Measurements from ENCODE around the gene THAP3.

Gene THAP3

DNA sequence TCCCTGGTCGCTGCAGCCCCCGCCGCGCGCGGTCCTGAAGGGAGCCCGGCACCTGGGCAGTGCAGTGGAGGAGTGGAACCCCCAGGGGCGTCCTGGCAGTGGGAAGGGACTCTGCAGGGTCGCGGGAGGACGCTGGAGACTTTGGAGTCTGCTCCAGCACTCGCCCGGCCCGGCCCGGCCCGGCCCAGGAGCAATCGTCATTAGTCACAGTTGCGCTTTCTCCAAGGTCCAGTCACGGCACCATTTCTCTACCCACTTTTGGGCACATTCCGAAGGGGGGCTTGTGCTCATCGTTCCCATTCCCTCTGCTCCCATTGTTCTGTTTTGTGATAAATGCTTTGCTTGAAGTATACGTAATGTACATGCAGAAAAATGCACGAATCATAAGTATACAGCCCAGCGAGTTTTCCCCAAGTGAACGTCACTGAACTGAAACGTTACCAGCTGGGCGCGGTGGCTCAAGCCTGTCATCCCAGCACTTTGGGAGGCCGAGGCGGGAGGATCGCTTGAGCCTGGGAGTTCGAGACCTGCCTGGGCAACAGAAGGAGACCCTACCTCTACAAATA lies 999 bp downstream of the THAP3 start:
- Histone ChIP-seq H2BK120ac (ENCODE audit: low read depth, low read length) (no peak overlapping the region), H4K8ac (ENCODE audit: low read depth, low read length) (no peak overlapping the region), H3K79me2 (ENCODE audit: control insufficient read depth, insufficient read depth, low read length) (peaks cover 5% of the 10 kb centered on the region), H2BK15ac (replicated peaks; ENCODE audit: low read depth) (no peak overlapping the region), H3K23ac (ENCODE audit: low read length) (peak overlapping the region; percentile 80), H2BK5ac (ENCODE audit: low read length) (no peak overlapping the region), H3K27me3 (ENCODE audit: insufficient read depth, low read length, poor library complexity) (no peaks in the 10 kb centered on the region), H3K4me3 (ENCODE audit: low read length) (peak overlapping the region; percentile 68), H3K56ac (ENCODE audit: low read length) (peak overlapping the region; percentile 88), H3K18ac (ENCODE audit: low read length) (peak overlapping the region; percentile 28), H3K79me1 (ENCODE audit: low read length) (peaks cover 15% of the 10 kb centered on the region), H3K9ac (ENCODE audit: low read length) (peak overlapping the region; percentile 57), H3K27ac (ENCODE audit: low read depth, low read length) (peak overlapping the region; percentile 42), H3K4me2 (ENCODE audit: low read length) (peak overlapping the region; percentile 60), H3K4ac (ENCODE audit: low read depth, low read length) (peak overlapping the region; percentile 20), H4K5ac (ENCODE audit: low read length) (no peak overlapping the region), H3K4me1 (ENCODE audit: control insufficient read depth, low read depth, low read length) (no peaks in the 10 kb centered on the region), H2AK5ac (ENCODE audit: low read length) (no peak overlapping the region), H3K36me3 (ENCODE audit: control insufficient read depth, insufficient read depth, low read length) (peaks cover 5% of the 10 kb centered on the region)
- peak; percentile 10 for DNase-seq
- WGBS (ENCODE audit: extremely low coverage, insufficient coverage, low lambda C conversion rate) = no CpG with 5 or more reads among the region's 32 CpGs

DNA sequence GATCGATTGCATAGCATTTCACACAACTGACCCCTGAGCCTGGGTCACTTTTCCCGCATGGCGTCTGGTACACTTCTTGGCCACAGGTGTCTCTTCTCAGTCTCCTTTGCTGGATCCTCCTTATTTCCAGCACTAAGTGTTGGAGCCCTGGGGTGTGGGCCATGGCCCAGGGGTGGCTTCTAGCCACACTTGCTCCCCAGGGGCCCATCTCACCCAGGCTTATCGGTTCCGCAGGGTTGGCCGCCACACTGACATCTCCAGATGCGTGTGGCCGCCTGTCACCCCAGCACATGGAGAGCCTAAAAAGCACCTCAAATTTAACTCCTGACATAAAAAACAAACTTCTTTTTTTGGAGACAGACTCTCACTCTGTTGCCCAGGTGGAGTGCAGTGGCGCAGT lies 2.4 kb downstream of the THAP3 start:
- Histone ChIP-seq H3K9ac (ENCODE audit: low read length) (no peak overlapping the region), H2AK5ac (ENCODE audit: low read length) (no peak overlapping the region), H3K27ac (ENCODE audit: low read depth, low read length) (no peak overlapping the region), H3K36me3 (ENCODE audit: control insufficient read depth, insufficient read depth, low read length) (peaks cover 4% of the 10 kb centered on the region), H3K4ac (ENCODE audit: low read depth, low read length) (no peak overlapping the region), H2BK5ac (ENCODE audit: low read length) (no peak overlapping the region), H4K8ac (ENCODE audit: low read depth, low read length) (no peak overlapping the region), H2BK15ac (replicated peaks; ENCODE audit: low read depth) (no peak overlapping the region), H4K5ac (ENCODE audit: low read length) (no peak overlapping the region), H3K27me3 (ENCODE audit: insufficient read depth, low read length, poor library complexity) (no peaks in the 10 kb centered on the region), H3K79me1 (ENCODE audit: low read length) (peaks cover 13% of the 10 kb centered on the region), H2BK120ac (ENCODE audit: low read depth, low read length) (no peak overlapping the region), H3K56ac (ENCODE audit: low read length) (no peak overlapping the region), H3K4me2 (ENCODE audit: low read length) (no peak overlapping the region), H3K23ac (ENCODE audit: low read length) (no peak overlapping the region), H3K4me3 (ENCODE audit: low read length) (no peak overlapping the region), H3K18ac (ENCODE audit: low read length) (no peak overlapping the region), H3K4me1 (ENCODE audit: control insufficient read depth, low read depth, low read length) (no peaks in the 10 kb centered on the region), H3K79me2 (ENCODE audit: control insufficient read depth, insufficient read depth, low read length) (peaks cover 5% of the 10 kb centered on the region)
- no peak for DNase-seq
- no CpG with 5 or more reads among the region's 9 CpGs for WGBS (ENCODE audit: extremely low coverage, insufficient coverage, low lambda C conversion rate)

DNA sequence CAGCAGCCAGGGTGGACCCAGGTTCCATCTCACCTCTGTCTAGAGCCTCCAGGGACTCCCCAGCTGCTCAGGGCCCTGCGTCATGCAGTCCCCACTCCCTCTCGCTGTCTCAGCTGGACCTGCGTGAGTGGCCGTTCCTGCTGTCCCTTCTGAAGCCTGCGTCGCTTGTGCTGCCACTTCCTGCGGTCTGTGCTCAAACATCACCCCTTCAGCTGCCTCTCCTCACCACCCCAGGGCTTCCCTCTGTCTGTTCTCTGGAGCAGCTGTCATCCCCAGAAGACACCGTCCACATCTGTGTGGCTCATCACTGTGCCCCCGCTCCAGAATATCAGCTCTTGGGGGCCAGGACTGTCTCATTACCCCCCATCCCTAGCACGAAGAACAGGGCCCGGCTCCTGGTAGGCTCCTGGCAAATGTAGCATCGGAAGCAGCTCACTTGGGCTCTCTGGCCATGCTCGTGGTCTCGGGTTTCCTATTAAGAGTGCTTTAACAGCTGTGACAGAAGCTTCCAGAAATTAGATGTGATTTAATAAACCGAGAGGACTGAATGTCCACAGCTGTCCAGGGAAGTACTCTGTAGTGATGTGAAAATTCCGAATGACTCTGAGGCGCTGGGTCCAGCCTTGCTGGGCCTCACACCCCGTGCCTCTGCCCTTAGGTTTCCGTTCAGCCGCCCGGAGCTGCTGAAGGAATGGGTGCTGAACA lies 3.3 kb downstream of the THAP3 start:
- H2BK15ac ChIP-seq (replicated peaks; ENCODE audit: low read depth) = no peak overlapping the region
- H3K4ac ChIP-seq (ENCODE audit: low read depth, low read length) = no peak overlapping the region
- H3K4me1 ChIP-seq (ENCODE audit: control insufficient read depth, low read depth, low read length) = no peaks in the 10 kb centered on the region
- H3K18ac ChIP-seq (ENCODE audit: low read length) = no peak overlapping the region
- DNase-seq = no peak
- no peak overlapping the region for H2AK5ac ChIP-seq (ENCODE audit: low read length)
- H4K5ac ChIP-seq (ENCODE audit: low read length) = no peak overlapping the region
- H3K27me3 ChIP-seq (ENCODE audit: insufficient read depth, low read length, poor library complexity) = no peaks in the 10 kb centered on the region
- no peak overlapping the region for H3K56ac ChIP-seq (ENCODE audit: low read length)
- peaks cover 3% of the 10 kb centered on the region for H3K79me2 ChIP-seq (ENCODE audit: control insufficient read depth, insufficient read depth, low read length)
- no peak overlapping the region for H2BK120ac ChIP-seq (ENCODE audit: low read depth, low read length)
- no peak overlapping the region for H3K23ac ChIP-seq (ENCODE audit: low read length)
- H3K36me3 ChIP-seq (ENCODE audit: control insufficient read depth, insufficient read depth, low read length) = no peaks in the 10 kb centered on the region
- peaks cover 9% of the 10 kb centered on the region for H3K79me1 ChIP-seq (ENCODE audit: low read length)
- no peak overlapping the region for H3K9ac ChIP-seq (ENCODE audit: low read length)
- no peak overlapping the region for H3K4me3 ChIP-seq (ENCODE audit: low read length)
- no peak overlapping the region for H3K27ac ChIP-seq (ENCODE audit: low read depth, low read length)
- H4K8ac ChIP-seq (ENCODE audit: low read depth, low read length) = no peak overlapping the region
- H3K4me2 ChIP-seq (ENCODE audit: low read length) = no peak overlapping the region
- no peak overlapping the region for H2BK5ac ChIP-seq (ENCODE audit: low read length)
- WGBS (ENCODE audit: extremely low coverage, insufficient coverage, low lambda C conversion rate) = no CpG with 5 or more reads among the region's 21 CpGs

DNA sequence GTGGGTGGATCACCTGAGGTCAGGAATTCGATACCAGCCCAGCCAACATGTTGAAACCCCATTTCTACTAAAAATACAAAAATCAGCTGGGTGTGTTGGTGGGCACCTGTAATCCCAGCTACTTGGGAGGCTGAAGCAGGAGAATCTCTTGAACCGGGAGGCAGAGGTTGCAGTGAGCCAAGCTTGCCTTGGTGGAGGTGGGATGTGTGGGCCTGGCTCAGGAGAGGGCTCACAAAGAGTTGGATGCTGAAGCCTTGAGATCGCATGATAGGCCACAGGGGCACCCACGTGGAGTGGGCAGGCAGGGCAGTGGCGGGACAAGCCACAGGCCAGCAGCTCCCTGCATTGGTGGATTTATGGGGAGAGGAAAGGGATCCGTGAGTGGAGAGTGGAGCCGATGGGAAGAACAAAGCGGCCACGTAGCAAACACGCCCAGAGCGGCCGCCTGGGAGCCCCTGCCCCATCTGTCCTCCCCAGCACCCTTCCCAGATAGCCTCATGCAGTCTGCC lies 4.4 kb downstream of the THAP3 start:
- no peak overlapping the region for H3K18ac ChIP-seq (ENCODE audit: low read length)
- H3K27me3 ChIP-seq (ENCODE audit: insufficient read depth, low read length, poor library complexity) = no peaks in the 10 kb centered on the region
- no peak overlapping the region for H2BK120ac ChIP-seq (ENCODE audit: low read depth, low read length)
- no peak overlapping the region for H2AK5ac ChIP-seq (ENCODE audit: low read length)
- no peak overlapping the region for H3K27ac ChIP-seq (ENCODE audit: low read depth, low read length)
- DNase-seq = no peak
- H4K8ac ChIP-seq (ENCODE audit: low read depth, low read length) = no peak overlapping the region
- H3K4me3 ChIP-seq (ENCODE audit: low read length) = no peak overlapping the region
- H2BK15ac ChIP-seq (replicated peaks; ENCODE audit: low read depth) = no peak overlapping the region
- H2BK5ac ChIP-seq (ENCODE audit: low read length) = no peak overlapping the region
- H3K9ac ChIP-seq (ENCODE audit: low read length) = no peak overlapping the region
- H3K4ac ChIP-seq (ENCODE audit: low read depth, low read length) = no peak overlapping the region
- peaks cover 9% of the 10 kb centered on the region for H3K79me1 ChIP-seq (ENCODE audit: low read length)
- no peak overlapping the region for H4K5ac ChIP-seq (ENCODE audit: low read length)
- H3K4me2 ChIP-seq (ENCODE audit: low read length) = no peak overlapping the region
- no peaks in the 10 kb centered on the region for H3K4me1 ChIP-seq (ENCODE audit: control insufficient read depth, low read depth, low read length)
- H3K36me3 ChIP-seq (ENCODE audit: control insufficient read depth, insufficient read depth, low read length) = no peaks in the 10 kb centered on the region
- peaks cover 3% of the 10 kb centered on the region for H3K79me2 ChIP-seq (ENCODE audit: control insufficient read depth, insufficient read depth, low read length)
- WGBS (ENCODE audit: extremely low coverage, insufficient coverage, low lambda C conversion rate) = no CpG with 5 or more reads among the region's 12 CpGs
- no peak overlapping the region for H3K56ac ChIP-seq (ENCODE audit: low read length)
- H3K23ac ChIP-seq (ENCODE audit: low read length) = no peak overlapping the region

DNA sequence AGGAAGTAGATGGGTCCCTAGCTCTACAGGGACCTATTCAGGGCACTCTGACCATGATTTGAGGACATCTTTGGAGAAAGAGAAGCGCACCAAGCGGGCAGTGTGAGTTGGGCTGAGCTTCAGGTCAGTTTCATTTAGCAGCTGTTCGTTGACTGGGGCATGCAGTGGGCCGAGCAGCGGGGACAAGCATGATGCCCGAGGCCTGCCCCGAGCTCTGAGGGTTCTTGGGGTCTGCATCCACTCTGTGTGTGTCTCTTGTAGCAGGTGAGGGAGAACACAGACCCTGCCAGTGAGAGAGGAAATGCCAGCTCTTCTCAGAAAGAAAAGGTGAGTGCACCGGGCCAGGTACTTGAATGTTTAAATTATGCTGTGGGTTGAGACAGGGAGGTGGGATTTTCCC lies 5.4 kb downstream of the THAP3 start:
- H2BK15ac ChIP-seq (replicated peaks; ENCODE audit: low read depth) = no peak overlapping the region
- H3K27me3 ChIP-seq (ENCODE audit: insufficient read depth, low read length, poor library complexity) = no peaks in the 10 kb centered on the region
- no peak overlapping the region for H3K27ac ChIP-seq (ENCODE audit: low read depth, low read length)
- H3K18ac ChIP-seq (ENCODE audit: low read length) = no peak overlapping the region
- no peak for DNase-seq
- H3K79me1 ChIP-seq (ENCODE audit: low read length) = peaks cover 9% of the 10 kb centered on the region
- H3K4me1 ChIP-seq (ENCODE audit: control insufficient read depth, low read depth, low read length) = no peaks in the 10 kb centered on the region
- no peak overlapping the region for H3K4me3 ChIP-seq (ENCODE audit: low read length)
- H3K36me3 ChIP-seq (ENCODE audit: control insufficient read depth, insufficient read depth, low read length) = no peaks in the 10 kb centered on the region
- H2BK120ac ChIP-seq (ENCODE audit: low read depth, low read length) = no peak overlapping the region
- no peak overlapping the region for H3K23ac ChIP-seq (ENCODE audit: low read length)
- H3K9ac ChIP-seq (ENCODE audit: low read length) = no peak overlapping the region
- no CpG with 5 or more reads among the region's 8 CpGs for WGBS (ENCODE audit: extremely low coverage, insufficient coverage, low lambda C conversion rate)
- no peak overlapping the region for H3K4me2 ChIP-seq (ENCODE audit: low read length)
- no peak overlapping the region for H3K4ac ChIP-seq (ENCODE audit: low read depth, low read length)
- H2AK5ac ChIP-seq (ENCODE audit: low read length) = no peak overlapping the region
- no peak overlapping the region for H4K8ac ChIP-seq (ENCODE audit: low read depth, low read length)
- peaks cover 3% of the 10 kb centered on the region for H3K79me2 ChIP-seq (ENCODE audit: control insufficient read depth, insufficient read depth, low read length)
- H4K5ac ChIP-seq (ENCODE audit: low read length) = no peak overlapping the region
- no peak overlapping the region for H3K56ac ChIP-seq (ENCODE audit: low read length)
- no peak overlapping the region for H2BK5ac ChIP-seq (ENCODE audit: low read length)
